ENCODE results near the gene NIN.
"Not testable (repeated sequence)": the region's sequence is repeated elsewhere in the genome, so short reads cannot be mapped to it uniquely, and the experiment has no call there.

NIN gene

GRCh38 chr14:50697659-50698290 lies 133.2 kb downstream of the NIN start:
- no peak for DNase-seq

- DNase-seq = not testable (repeated sequence)
These were observed 136.7 kb downstream of the NIN start for GRCh38 chr14:50694260-50694659.

- DNase-seq = no peak
These were observed 142.1 kb downstream of the NIN start for GRCh38 chr14:50688875-50689274.

GRCh38 chr14:50679674-50680073 lies 151.3 kb downstream of the NIN start:
- no peak for DNase-seq

- no peak for DNase-seq
These were observed 152.8 kb downstream of the NIN start for GRCh38 chr14:50678163-50678562.

GRCh38 chr14:50677527-50678063 lies 153.4 kb downstream of the NIN start:
- no peak for DNase-seq

- DNase-seq = no peak
These were observed 154.0 kb downstream of the NIN start for GRCh38 chr14:50676814-50677516.

GRCh38 chr14:50675597-50675996 lies 155.4 kb downstream of the NIN start:
- no peak for DNase-seq

- no peak for DNase-seq
These were observed 160.1 kb downstream of the NIN start for GRCh38 chr14:50670866-50671256.

- DNase-seq = no peak
These were observed 160.6 kb downstream of the NIN start for GRCh38 chr14:50670196-50670865.

All from NCI-H2171 treated with DMSO at 0.1 percent for 48 hours (cell line).